ENCODE results near the gene GNPDA2.

The GNPDA2 gene

DNA sequence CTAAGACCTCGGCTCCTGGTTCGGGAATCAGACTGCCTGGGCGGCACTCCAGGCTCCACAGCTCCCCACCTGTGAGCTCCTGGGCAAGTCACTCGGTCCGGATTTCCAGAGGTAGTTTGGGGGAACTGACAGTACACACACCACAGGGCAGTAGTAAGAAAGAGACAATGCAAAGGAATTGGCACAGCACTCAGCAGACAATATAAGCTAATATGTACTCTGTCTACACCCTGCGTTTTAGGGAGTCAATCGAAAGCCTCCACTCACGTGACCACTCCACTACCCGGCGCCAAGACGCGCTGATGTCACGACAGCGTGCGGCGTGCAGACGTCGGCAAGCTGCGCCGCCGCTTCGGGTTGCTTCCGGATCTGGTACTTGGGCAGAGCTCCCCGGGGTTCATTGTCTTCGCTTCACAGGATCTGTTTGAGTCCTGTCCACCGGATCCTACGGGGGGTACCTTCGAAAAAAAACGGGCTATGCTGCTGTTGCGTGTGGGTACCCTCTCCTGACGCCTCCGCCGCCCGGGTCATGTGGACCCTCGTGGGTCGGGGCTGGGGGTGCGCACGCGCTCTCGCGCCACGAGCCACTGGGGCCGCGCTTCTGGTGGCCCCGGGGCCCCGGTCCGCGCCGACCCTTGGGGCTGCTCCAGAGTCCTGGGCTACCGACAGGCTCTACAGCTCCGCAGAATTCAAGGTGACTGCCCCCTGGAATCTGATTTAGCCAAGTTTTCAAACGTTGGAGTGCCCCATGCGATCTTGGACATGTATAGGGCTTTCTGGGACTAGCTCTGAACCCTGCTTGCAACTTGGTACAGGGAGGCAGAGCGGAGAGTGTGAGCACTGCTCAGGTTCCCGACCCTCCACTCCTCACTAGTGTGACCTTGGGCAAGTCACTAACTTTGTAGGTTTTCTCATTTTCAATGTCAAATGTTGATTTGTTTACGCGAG is 48.0 kb downstream of the GNPDA2 start, which contains the start of gene GUF1:
GUF1 (plus strand) TSS at position 327 of the 948 bp plus-strand sequence; CDS start at position 530, 203 bp downstream.
- peak; percentile 74 for DNase-seq (ENCODE audit: low read depth)

- no peak for DNase-seq (ENCODE audit: low read depth)
Measured at GRCh38 chr4:44675366-44675765, 51.0 kb downstream of the GNPDA2 start.

- no peak for DNase-seq (ENCODE audit: low read depth)
Measured at GRCh38 chr4:44674471-44674870, 51.9 kb downstream of the GNPDA2 start.

DNA sequence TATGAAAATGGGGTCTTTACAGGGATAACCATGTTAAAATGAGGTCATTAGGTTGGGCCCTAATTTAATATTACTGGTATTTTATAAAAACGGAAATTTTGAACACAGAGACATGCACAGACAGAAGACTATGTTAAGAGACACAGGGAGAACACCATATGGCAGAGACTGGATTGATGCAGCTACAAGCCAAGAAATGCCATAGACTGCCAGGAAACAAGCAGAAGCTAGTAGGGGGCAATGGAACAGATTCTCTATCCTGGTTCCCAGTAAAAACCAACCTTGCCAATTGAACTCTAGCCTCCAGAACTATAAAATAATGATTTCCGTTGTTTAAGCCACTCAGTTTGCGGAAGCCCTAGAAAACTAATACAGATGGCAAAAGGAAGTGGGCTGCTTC is 54.7 kb downstream of the GNPDA2 start:
- DNase-seq (ENCODE audit: low read depth), result no peak

DNA sequence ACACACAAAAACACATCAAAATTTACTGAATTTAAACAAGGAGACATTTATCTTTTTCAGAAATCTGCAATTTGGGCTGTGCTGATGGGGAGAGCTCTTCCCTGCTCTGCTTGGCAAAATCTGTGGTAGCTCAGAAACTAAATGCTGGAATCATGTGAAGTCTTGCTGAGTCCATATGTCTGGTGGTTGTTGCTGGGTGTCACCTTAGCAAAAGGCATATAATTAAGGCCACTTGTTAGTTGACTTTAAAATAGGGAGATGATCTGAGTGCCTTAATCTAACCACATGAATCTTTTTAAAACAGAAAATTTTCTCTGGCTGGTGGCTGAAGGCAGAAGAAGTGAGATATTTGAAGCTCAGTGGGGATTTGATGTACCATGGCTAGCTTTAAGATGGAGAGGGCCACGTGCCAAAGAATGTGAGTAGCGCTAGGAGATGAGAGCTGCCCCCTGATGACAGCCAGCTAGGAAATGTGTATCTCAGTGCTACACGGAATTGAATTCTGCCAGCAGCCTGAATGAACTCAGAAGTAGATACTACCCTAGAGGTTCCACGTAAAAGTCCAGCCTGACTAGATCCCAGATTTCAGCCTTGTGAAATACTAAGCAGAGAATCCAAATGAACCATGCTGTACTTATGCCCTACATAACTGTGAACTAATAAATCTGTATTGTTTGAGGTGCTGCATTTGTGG is 55.7 kb downstream of the GNPDA2 start:
- DNase-seq (ENCODE audit: low read depth), result no peak

- no peak for DNase-seq (ENCODE audit: low read depth)
Measured at GRCh38 chr4:44668526-44668925, 57.8 kb downstream of the GNPDA2 start.

- no peak for DNase-seq (ENCODE audit: low read depth)
Measured at GRCh38 chr4:44663539-44664263, 62.7 kb downstream of the GNPDA2 start.

GRCh38 chr4:44662623-44663005 is 63.7 kb downstream of the GNPDA2 start:
- DNase-seq (ENCODE audit: low read depth), result no peak

- DNase-seq (ENCODE audit: low read depth), result no peak
Measured at GRCh38 chr4:44661940-44662622, 64.3 kb downstream of the GNPDA2 start.

DNA sequence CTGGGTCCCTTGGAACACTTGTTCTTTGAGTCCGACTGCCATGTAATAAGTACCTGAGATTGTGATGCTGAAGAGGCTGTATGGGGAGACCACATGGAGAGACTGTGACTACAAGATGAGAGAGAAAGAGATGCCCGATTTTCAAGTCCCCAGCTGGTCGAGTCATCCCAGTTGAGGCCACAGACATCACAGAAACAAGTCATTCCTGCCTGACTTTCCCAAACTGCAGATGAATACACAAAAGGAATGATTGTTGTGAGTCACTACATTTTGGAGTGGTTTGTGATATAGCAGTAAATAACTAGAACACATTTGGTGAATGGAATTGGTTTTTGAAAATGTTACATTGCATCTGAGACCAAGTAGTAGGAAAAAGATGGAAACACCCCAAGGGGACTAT is 66.0 kb downstream of the GNPDA2 start:
- no peak for DNase-seq (ENCODE audit: low read depth)

DNA sequence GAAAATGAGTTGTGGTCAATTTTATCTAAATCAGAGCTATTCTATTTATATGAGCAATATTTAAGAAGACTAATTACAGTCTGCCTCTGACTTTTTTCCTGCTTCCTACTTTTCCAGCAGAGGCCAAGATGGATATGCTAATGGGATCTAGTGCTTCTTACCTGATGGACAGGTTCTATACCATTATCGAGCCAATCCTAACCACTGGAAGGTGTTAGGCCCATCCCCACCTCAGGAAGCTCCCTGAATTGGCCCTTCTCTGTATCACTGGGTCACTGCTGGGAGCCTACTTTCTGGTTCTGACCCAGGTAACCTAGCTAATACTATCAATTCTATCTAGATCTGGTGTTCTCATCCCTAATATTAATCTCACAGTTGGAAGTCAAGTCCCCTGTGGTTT is 74.4 kb downstream of the GNPDA2 start:
- no peak for DNase-seq (ENCODE audit: low read depth)
